ENCODE results near the gene CUX1. TPM values are rescaled to one million over a fixed set of nuclear protein-coding genes. Genes with fewer than 3 reads are reported as not detected.

Gene CUX1
- total RNA-seq, 1 experiment from 2014 or later: 53.5 TPM

DNA sequence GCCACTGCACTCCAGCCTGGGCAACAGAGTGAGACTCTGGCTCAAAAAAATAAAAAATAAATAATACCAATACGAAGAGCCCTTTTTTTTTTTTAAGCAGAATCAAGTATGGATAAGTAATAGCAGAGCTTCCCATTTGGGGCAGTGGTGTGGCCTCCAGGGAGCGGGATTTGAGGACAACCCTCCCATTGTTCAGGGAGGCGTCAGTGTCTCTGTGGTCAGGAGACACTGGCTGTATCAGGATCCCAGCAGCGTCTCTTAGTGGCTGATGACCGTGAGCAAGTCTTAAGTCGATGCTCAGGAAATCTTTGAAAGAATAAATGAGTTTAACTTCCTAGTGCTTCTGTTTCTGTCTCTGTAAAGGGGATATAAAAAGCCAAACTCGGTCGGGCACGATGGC, 444.0 kb downstream of the CUX1 start:
- TF ChIP-seq, protein P1, sequence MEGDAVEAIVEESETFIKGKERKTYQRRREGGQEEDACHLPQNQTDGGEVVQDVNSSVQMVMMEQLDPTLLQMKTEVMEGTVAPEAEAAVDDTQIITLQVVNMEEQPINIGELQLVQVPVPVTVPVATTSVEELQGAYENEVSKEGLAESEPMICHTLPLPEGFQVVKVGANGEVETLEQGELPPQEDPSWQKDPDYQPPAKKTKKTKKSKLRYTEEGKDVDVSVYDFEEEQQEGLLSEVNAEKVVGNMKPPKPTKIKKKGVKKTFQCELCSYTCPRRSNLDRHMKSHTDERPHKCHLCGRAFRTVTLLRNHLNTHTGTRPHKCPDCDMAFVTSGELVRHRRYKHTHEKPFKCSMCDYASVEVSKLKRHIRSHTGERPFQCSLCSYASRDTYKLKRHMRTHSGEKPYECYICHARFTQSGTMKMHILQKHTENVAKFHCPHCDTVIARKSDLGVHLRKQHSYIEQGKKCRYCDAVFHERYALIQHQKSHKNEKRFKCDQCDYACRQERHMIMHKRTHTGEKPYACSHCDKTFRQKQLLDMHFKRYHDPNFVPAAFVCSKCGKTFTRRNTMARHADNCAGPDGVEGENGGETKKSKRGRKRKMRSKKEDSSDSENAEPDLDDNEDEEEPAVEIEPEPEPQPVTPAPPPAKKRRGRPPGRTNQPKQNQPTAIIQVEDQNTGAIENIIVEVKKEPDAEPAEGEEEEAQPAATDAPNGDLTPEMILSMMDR (conservative IDR thresholded peaks at IDR 0.05): no peak
- no peak overlapping the region for H3K4me2 ChIP-seq (ENCODE audit: insufficient read depth, insufficient read length, low read length)
- peaks cover 1% of the 10 kb centered on the region; the same call in 1 of the 2 replicates for H3K27me3 Mint-ChIP-seq (ENCODE audit: low read depth)

More for the DNA sequence above, 444.0 kb downstream of the CUX1 start:
- Histone ChIP-seq H2BK12ac (ENCODE audit: insufficient read length, low read depth, low read length) (no peak overlapping the region), H3K23ac (ENCODE audit: insufficient read length, low read depth, low read length) (no peak overlapping the region), H3K4me1 (ENCODE audit: insufficient read depth, low read length) (no peaks in the 10 kb centered on the region), H3K56ac (ENCODE audit: insufficient read length, low read depth, low read length) (no peak overlapping the region), H3T11ph (ENCODE audit: low read length) (no peak overlapping the region), H3K14ac (ENCODE audit: insufficient read depth, low read length) (no peak overlapping the region), H3K9ac (ENCODE audit: extremely low read depth, insufficient read length, low read length) (no peak overlapping the region), H2AK5ac (ENCODE audit: insufficient read length, low read length) (no peak overlapping the region), H4K5ac (ENCODE audit: insufficient read length, low read depth, low read length) (no peak overlapping the region), H3K79me1 (ENCODE audit: insufficient read depth, low read depth, low read length, poor library complexity, severe bottlenecking) (no peaks in the 10 kb centered on the region), H2BK120ac (ENCODE audit: low read depth, low read length, poor library complexity, severe bottlenecking) (no peak overlapping the region), H3K23me2 (ENCODE audit: insufficient read length, low read depth, low read length, poor library complexity, severe bottlenecking) (no peaks in the 10 kb centered on the region), H4K8ac (replicated peaks; ENCODE audit: insufficient read length, low read depth, low read length) (no peak overlapping the region), H3K18ac (ENCODE audit: insufficient read length, low read depth, low read length) (no peak overlapping the region), H3K27me3 (ENCODE audit: insufficient read depth, low read length) (no peaks in the 10 kb centered on the region), H4K91ac (ENCODE audit: insufficient read length, low read depth, low read length) (no peak overlapping the region), H2AFZ (ENCODE audit: low read length) (no peak overlapping the region), H2BK15ac (ENCODE audit: low read depth, low read length) (no peak overlapping the region), H2BK20ac (ENCODE audit: low read depth, low read length, poor library complexity, severe bottlenecking) (no peak overlapping the region), H4K20me1 (ENCODE audit: control insufficient read depth, insufficient read depth, insufficient read length) (no peaks in the 10 kb centered on the region), H3K79me2 (ENCODE audit: insufficient read depth, low read length) (no peaks in the 10 kb centered on the region), H3K4ac (ENCODE audit: low read depth, low read length) (no peak overlapping the region), H3K9me3 (ENCODE audit: control insufficient read depth, low read depth, low read length) (no peaks in the 10 kb centered on the region), H2BK5ac (ENCODE audit: insufficient read length, low read length) (no peak overlapping the region), H3K27ac (ENCODE audit: insufficient read length, low read depth, low read length) (no peak overlapping the region)
- H3K27ac Mint-ChIP-seq: no peak overlapping the region; a peak in 1 of 7 replicates
- H3K9me3 Mint-ChIP-seq: no peaks in the 10 kb centered on the region
- no CpG with 5 or more reads among the region's 9 CpGs for WGBS (ENCODE audit: extremely low coverage, insufficient read length, low lambda C conversion rate)
- no peaks in the 10 kb centered on the region for H3K36me3 Mint-ChIP-seq (ENCODE audit: insufficient read depth in 1 of 3, low read depth in 3 of 3)
- H3K4me3 Mint-ChIP-seq: no peak overlapping the region
- H3K4me1 Mint-ChIP-seq: peaks cover 0 to 8% of the 10 kb centered on the region in 2 experiments; a peak in 1 of 4 replicates
- no peak for DNase-seq

Measured in H9 (cell line).